ENCODE data around the gene FBXO41.

Gene FBXO41

GRCh38 chr2:73210696-73211095, 73.6 kb downstream of the FBXO41 start:
- in situ Hi-C loops (cut with MboI; ENCODE audit: low pct_unique_long_range_greater_than_20kb, low sequenced_read_pairs, unreplicated experiment): no loop called here
- no peak for DNase-seq (ENCODE audit: low spot score)
- no peak for TF ChIP-seq CTCF (IDR thresholded peaks at IDR 0.05; ENCODE audit: extremely low read depth, insufficient read depth, missing control alignments)

- in situ Hi-C loops (cut with MboI; ENCODE audit: low pct_unique_long_range_greater_than_20kb, low sequenced_read_pairs, unreplicated experiment): no loop called here
- TF ChIP-seq CTCF (IDR thresholded peaks at IDR 0.05; ENCODE audit: extremely low read depth, insufficient read depth, missing control alignments): no peak
- no peak for DNase-seq (ENCODE audit: low spot score)
Measured at GRCh38 chr2:73210019-73210418, 74.3 kb downstream of the FBXO41 start.

- no peak for TF ChIP-seq CTCF (IDR thresholded peaks at IDR 0.05; ENCODE audit: extremely low read depth, insufficient read depth, missing control alignments)
- DNase-seq (ENCODE audit: low spot score): no peak
- in situ Hi-C loops (cut with MboI; ENCODE audit: low pct_unique_long_range_greater_than_20kb, low sequenced_read_pairs, unreplicated experiment): no loop called here
Measured at GRCh38 chr2:73208258-73208657, 76.0 kb downstream of the FBXO41 start.

- no peak for TF ChIP-seq CTCF (IDR thresholded peaks at IDR 0.05; ENCODE audit: extremely low read depth, insufficient read depth, missing control alignments)
- no peak for DNase-seq (ENCODE audit: low spot score)
- in situ Hi-C loops (cut with MboI; ENCODE audit: low pct_unique_long_range_greater_than_20kb, low sequenced_read_pairs, unreplicated experiment): no loop called here
Measured at GRCh38 chr2:73205611-73206010, 78.7 kb downstream of the FBXO41 start.
